GM06990 (cell line): Measurements from ENCODE around the gene AUTS2.

Experiments
- DNase-seq: peaks from one replicate; pipeline ENCODE4 v3.0.0-alpha.2; 2011; ENCODE audit not compliant: insufficient read length; ENCODE audit errors: extremely low read depth
- H3K27me3 ChIP-seq: replicated peaks from 2 replicates; pipeline ENCODE4 v1.6.0; 2011; ENCODE audit warnings: low read length; ENCODE audit not compliant: control insufficient read depth, insufficient read depth
- H3K36me3 ChIP-seq: 2 replicates; pipeline ENCODE4 v1.5.1; 2011; ENCODE audit warnings: low read length; ENCODE audit not compliant: control insufficient read depth, insufficient read depth
- H3K4me3 ChIP-seq: replicated peaks from 2 replicates; pipeline ENCODE4 v1.5.1; 2011; ENCODE audit warnings: low read depth, mild to moderate bottlenecking, control low read depth, low read length
- CTCF ChIP-seq: IDR thresholded peaks from 2 replicates; pipeline ENCODE4 v1.5.1; 2011; ENCODE audit warnings: low read length, control low read depth, mild to moderate bottlenecking, inconsistent platforms; ENCODE audit not compliant: insufficient read depth, poor library complexity, severe bottlenecking

The AUTS2 gene

DNA sequence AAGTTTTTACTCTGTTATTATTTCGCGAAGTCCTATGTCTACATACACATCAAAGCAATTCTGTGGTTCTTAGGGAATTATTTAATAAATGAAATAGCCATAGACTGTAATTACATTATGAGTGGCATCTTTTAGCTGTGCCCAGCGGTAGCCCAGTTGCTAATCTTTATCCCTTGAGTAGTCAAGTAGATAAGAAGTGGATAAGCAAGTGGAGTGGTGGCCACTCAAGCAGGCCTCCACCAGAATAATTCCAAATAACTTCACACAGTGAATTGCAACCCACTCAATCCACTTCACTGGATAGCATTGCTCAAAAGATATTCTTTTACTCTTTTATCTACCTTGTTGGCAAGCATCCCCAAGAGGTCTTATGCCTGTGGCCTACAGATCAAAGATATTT is 349.7 kb downstream of the AUTS2 start:
- H3K27me3 ChIP-seq = no peaks in the 10 kb centered on the region
- no peak overlapping the region for H3K4me3 ChIP-seq
- TF ChIP-seq CTCF = no peak
- no peak for DNase-seq
- no peaks in the 10 kb centered on the region for H3K36me3 ChIP-seq

DNA sequence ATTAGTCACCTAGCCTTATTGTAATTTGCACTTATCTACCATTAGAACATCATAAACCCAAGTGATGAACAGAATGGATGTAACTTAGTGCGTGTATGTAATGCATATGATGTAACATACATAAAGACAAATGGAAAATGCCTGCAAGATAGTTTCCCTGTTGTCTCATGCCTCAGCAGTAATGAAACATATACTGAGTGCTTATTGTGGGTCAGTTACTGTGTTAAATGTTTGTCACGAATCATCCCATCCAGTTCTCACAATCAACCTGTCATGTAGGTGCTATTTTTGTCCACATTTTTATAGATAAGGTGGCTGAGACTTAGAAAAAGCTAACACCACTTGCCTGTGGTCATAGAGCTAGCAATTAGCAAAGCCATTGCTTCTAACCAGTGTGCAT is 350.8 kb downstream of the AUTS2 start:
- DNase-seq = peak; percentile 29
- no peak for TF ChIP-seq CTCF
- H3K27me3 ChIP-seq = no peaks in the 10 kb centered on the region

GRCh38 chr7:69951458-69951857 is 353.2 kb downstream of the AUTS2 start:
- no peak for DNase-seq
- no peak for TF ChIP-seq CTCF
- H3K36me3 ChIP-seq = no peaks in the 10 kb centered on the region
- H3K27me3 ChIP-seq = no peaks in the 10 kb centered on the region
- no peak overlapping the region for H3K4me3 ChIP-seq

More for the DNA sequence above, 350.8 kb downstream of the AUTS2 start:
- no peak overlapping the region for H3K4me3 ChIP-seq
- no peaks in the 10 kb centered on the region for H3K36me3 ChIP-seq

- TF ChIP-seq CTCF = no peak
- Histone ChIP-seq H3K4me3 (no peak overlapping the region), H3K36me3 (no peaks in the 10 kb centered on the region), H3K27me3 (no peaks in the 10 kb centered on the region)
- no peak for DNase-seq
Observed at GRCh38 chr7:69953136-69954067, 355.1 kb downstream of the AUTS2 start.

GRCh38 chr7:69956541-69956940 is 358.3 kb downstream of the AUTS2 start:
- no peak for DNase-seq

More at GRCh38 chr7:69956541-69956940, 358.3 kb downstream of the AUTS2 start:
- Histone ChIP-seq H3K4me3 (no peak overlapping the region), H3K27me3 (no peaks in the 10 kb centered on the region), H3K36me3 (no peaks in the 10 kb centered on the region)
- no peak for TF ChIP-seq CTCF
